GM12864 (cell line): ENCODE results near the gene SEMA7A.

Experiments
- DNase-seq: peaks from one replicate; pipeline ENCODE4 v3.0.0-alpha.2; 2011; ENCODE audit warnings: low read depth
- H3K4me3 ChIP-seq: 2 replicates; pipeline ENCODE4 v1.5.1; 2011; ENCODE audit warnings: mild to moderate bottlenecking, low read depth, low read length, control low read depth
- CTCF ChIP-seq: IDR thresholded peaks from 2 replicates; pipeline ENCODE4 v1.5.1; 2011; ENCODE audit warnings: low read depth, mild to moderate bottlenecking, moderate library complexity, low read length, control low read depth, inconsistent platforms; ENCODE audit errors: missing control alignments

The SEMA7A gene

GRCh38 chr15:74442063-74442462, 8.3 kb upstream of the SEMA7A start:
- DNase-seq, result no peak
- TF ChIP-seq CTCF, result no peak
- no peak overlapping the region for H3K4me3 ChIP-seq

- no peak for DNase-seq
Measured at GRCh38 chr15:74441248-74441941, 7.6 kb upstream of the SEMA7A start.

GRCh38 chr15:74438721-74439316, 5.1 kb upstream of the SEMA7A start:
- peak; percentile 66 for DNase-seq
- peak; percentile 95 for TF ChIP-seq CTCF
- H3K4me3 ChIP-seq, result no peak overlapping the region

More at GRCh38 chr15:74441248-74441941, 7.6 kb upstream of the SEMA7A start:
- no peak for TF ChIP-seq CTCF
- no peak overlapping the region for H3K4me3 ChIP-seq

GRCh38 chr15:74438206-74438605, 4.4 kb upstream of the SEMA7A start:
- TF ChIP-seq CTCF, result no peak
- no peak for DNase-seq
- no peak overlapping the region for H3K4me3 ChIP-seq

GRCh38 chr15:74434263-74435136, 742 bp upstream of the SEMA7A start:
- TF ChIP-seq CTCF, result no peak
- peak overlapping the region; percentile 50 for H3K4me3 ChIP-seq
- DNase-seq, result no peak

- TF ChIP-seq CTCF, result no peak
- peak overlapping the region; percentile 92 for H3K4me3 ChIP-seq
- DNase-seq, result no peak
Measured at GRCh38 chr15:74432968-74433591, 678 bp downstream of the SEMA7A start.
